ENCODE measurements around the gene RUFY1. TPM values are rescaled to one million over a fixed set of nuclear protein-coding genes. Genes with fewer than 3 reads are reported as not detected.

The RUFY1 gene
- total and polyA plus RNA-seq, 9 of the 15 experiments (the other 6 are each of a cell fraction or from before 2014, with no cell fraction given): 5.0 to 41.7 (median 29.6) TPM

GRCh38 chr5:179550511-179551342 is at the start of gene RUFY1 (continued):
- TF ChIP-seq RBBP5 (IDR thresholded peaks at IDR 0.05; ENCODE audit: borderline replicate concordance, insufficient read depth, low read length, poor library complexity, severe bottlenecking) (peak; percentile 80), ZNF584 (CRISPR knock-in tag; IDR thresholded peaks at IDR 0.05; ENCODE audit: low read depth) (peak; percentile 85; the same call in 1 of the 2 replicates), GABPA (tag; conservative IDR thresholded peaks at IDR 0.05; ENCODE audit: low read depth) (no peak), TGIF2 (CRISPR knock-in tag; IDR thresholded peaks at IDR 0.05) (no peak), SMARCC2 (IDR thresholded peaks at IDR 0.05; ENCODE audit: low read depth) (peak; percentile 20; the same call in 1 of the 2 replicates), HNRNPL (IDR thresholded peaks at IDR 0.05; ENCODE audit: low read depth, low read length) (peak; percentile 86), RAD21 (CRISPR knock-in tag; conservative IDR thresholded peaks at IDR 0.05 in 1 of 2, IDR thresholded peaks at IDR 0.05 in 1 of 2) (no peak), PHF20 (IDR thresholded peaks at IDR 0.05; ENCODE audit: partially characterized antibody) (peak; percentile 86), RBM34 (IDR thresholded peaks at IDR 0.05; ENCODE audit: borderline replicate concordance, insufficient read depth, low read length) (no peak), ZSCAN32 (CRISPR knock-in tag; IDR thresholded peaks at IDR 0.05) (no peak), ZNF511 (CRISPR knock-in tag; IDR thresholded peaks at IDR 0.05) (peak; percentile 21; the same call in 1 of the 2 replicates), SMC3 (conservative IDR thresholded peaks at IDR 0.05; ENCODE audit: insufficient read depth, low read depth, low read length) (no peak), SAP30 (IDR thresholded peaks at IDR 0.05; ENCODE audit: borderline replicate concordance, insufficient read depth, low read depth, low read length, poor library complexity, severe bottlenecking) (peak; percentile 54), SAFB (IDR thresholded peaks at IDR 0.05; ENCODE audit: borderline replicate concordance, low read depth, low read length) (0 out of 2 replicates have a peak, but pooled peaks have one; percentile 32), ZNF609 (CRISPR knock-in tag; IDR thresholded peaks at IDR 0.05; ENCODE audit: borderline replicate concordance) (0 out of 2 replicates have a peak, but pooled peaks have one; percentile 42), ILF3 (IDR thresholded peaks at IDR 0.05; ENCODE audit: borderline replicate concordance) (0 out of 2 replicates have a peak, but pooled peaks have one; percentile 70), SIRT6 (IDR thresholded peaks at IDR 0.05; ENCODE audit: low read depth, low read length) (no peak), NFATC3 (IDR thresholded peaks at IDR 0.05) (no peak), NONO (IDR thresholded peaks at IDR 0.05; ENCODE audit: low read depth in 2 of 2, low read length in 1 of 2) (peak; percentile 39 to 87), NCOA4 (IDR thresholded peaks at IDR 0.05; ENCODE audit: partially characterized antibody) (no peak)
